GM18909 (cell line): ENCODE results near the gene GRK5.
"Not testable (repeated sequence)": the region's sequence is repeated elsewhere in the genome, so short reads cannot be mapped to it uniquely, and the experiment has no call there.

Source experiments
- ATAC-seq: cut with Tn5 transposase; IDR thresholded peaks from one replicate; pipeline ENCODE4 v1.9.1; 2021; ENCODE audit warnings: mild to moderate bottlenecking; ENCODE audit not compliant: unreplicated experiment, poor library complexity

GRK5 gene

DNA sequence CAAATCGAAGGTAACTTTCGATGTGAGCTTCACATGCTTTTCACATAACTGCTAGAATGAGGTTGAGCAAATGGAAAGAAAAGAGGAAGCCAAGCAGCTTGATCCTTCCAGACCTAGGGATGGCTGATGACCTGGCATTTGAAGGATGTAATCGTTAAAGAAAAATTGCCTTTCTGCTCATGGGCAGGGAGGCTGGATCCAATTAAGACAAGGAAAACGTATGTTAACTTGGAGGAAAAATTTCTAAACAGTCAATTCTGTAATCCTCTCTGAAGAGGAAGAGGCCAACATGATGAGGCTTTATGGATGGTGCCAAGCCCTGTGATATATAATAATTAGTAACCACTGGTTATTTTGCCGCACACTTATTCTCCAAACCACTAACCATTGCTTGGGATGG, 12.5 kb downstream of the GRK5 start:
- ATAC-seq = no peak

DNA sequence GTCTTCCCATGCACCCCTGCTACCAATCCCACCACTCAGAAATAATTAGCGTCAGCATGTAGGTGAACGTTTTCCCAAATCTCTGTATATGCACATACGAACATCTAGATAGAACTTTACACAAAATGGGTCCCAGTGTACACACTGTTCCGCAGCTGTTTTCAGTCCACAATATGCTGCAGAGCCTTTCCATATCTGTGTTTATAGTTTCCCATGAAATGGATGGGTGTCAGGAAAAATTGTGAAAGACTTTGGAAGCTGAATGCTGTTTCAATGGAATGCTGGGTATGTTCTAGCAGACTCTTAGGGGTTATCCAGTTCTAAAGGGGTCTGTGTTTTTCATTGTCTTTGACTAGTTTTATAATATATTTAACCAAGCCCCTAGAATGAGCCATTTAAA, 13.8 kb downstream of the GRK5 start:
- no peak for ATAC-seq

DNA sequence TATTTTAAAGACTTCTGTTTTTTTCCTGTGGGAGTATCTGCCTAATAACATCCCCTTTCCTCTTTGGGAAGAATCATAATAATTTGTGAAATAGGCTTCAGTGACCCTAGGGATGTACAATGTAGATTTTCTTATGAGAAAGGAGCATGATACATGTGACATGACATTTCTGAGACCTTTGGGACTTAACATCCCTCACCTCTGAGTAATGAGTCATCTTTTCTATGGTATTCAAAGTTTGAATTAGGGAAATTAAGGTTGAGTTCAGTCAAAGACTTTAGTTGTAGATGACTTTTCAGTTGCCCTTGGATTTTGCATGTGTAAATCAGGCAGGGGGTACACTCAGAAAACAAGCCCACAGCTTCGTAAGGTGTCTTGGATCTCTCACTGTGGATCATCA, 14.3 kb downstream of the GRK5 start:
- ATAC-seq = no peak

DNA sequence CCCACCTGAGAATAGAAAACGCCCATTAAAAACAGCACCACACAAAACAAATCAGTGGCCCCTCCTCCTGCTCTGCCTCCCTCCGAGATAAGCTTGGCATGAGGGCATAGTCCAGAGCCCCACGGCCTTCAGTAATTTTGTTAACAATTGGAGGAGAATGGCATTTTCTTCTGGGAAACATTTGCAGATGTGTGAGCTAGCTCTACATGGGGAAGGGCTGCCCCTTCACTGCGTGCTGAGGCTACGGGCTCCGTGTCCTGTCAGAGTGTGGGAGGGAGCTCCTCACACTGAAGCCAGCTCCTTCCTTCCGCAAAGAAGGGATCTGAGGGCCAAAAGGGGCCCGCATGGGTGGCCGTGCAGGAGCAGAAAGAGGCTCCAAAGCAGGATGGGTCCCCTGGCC, 15.2 kb downstream of the GRK5 start:
- ATAC-seq = no peak

DNA sequence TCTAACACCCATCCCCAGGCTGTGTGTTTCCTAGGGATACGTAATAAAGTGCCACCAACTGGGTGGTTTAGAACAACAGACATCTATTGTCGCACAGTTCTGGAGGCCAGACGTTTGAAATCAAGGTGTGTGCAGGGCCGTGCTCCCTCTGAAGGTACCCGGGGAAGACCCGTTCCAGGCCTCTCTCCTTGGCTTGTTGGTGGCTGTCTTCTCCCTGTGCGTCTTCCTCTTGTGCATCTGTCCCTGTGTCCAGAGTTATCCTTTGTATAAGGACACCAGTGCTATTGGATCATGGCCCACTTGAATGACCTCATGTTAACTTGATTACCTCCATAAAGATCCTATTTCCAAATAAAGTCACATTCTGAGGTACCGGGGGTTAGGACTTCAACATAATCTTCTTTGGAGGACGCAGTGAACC, 15.6 kb downstream of the GRK5 start:
- no peak for ATAC-seq

DNA sequence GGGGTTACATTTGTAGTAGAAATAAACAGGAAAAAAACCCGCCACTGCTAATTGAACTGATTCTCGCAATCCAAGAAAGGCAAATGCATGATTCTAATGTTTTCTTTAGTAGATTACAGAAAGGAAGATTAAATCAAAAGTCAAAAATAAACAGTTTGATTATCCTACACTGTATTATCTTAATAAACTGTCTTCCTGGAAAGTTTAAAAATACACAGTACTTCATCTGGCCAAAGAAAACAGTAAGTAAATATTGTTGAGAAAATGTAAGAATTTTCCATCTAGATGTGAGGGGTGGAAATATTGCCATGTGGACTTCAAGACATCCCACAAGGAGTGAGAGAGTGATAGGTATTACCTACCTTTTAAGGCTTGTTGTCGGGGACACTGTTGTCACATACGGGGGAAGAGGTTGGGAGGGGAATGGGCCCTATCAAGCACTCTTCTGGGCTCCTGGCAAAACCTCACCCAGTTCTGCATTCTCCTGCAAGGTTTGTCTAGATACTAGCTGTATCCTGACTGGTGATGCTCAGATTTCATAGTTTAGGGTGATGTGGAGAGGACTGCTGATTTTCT, 17.8 kb downstream of the GRK5 start:
- no peak for ATAC-seq

DNA sequence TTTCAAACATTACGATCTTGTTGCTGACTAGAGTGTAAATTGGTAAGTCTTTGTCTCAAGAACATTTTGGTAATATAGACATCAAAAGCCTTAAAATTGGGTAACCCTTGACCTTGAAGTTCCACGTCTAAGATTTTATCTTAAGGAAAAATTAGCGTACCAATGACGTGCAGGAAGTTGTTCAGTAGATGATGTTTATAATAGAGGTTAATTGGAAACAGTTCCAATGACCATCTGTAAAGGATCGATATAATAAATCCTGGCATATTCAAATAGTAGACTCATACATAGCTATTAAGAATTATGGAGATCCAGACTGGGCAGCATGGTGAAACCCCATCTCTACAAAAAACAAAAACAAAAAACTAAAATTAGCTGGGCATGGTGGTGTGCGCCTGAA, 20.5 kb downstream of the GRK5 start:
- no peak for ATAC-seq

DNA sequence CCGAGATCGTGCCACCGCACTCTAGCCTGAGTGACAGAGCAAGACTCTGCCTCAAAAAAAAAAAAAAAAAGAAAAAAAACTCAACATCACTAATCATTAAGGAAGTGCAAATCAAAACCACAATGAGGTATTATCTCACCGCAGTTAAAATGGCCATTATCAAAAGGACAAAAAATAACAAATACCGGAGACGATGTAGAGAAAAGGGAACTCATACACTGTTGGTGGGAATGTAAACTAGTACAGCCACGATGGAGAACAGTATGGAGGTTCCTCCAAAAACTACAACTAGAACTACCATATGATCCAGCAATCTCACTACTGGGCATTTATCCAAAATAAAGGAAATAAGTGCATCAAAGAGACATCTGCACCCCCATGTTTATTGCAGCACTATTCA, 24.3 kb downstream of the GRK5 start:
- ATAC-seq = no peak

DNA sequence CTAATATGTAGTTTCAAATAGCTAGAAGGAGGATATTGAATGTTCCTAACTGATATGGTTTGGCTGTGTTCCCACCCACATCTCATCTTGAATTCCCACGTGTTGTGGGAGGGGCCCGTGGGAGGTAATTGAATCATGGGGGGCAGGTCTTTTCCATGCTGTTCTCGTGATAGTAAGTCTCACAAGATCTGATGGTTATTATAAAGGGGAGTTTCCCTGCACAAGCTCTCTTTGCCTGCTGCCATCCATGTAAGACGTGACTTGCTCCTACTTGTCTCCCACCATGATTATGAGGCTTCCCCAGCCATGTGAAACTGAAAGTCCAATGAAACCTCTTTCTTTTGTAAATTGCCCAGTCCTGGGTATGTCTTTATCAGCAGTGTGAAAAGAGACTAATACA, 25.1 kb downstream of the GRK5 start:
- ATAC-seq = not testable (repeated sequence)

DNA sequence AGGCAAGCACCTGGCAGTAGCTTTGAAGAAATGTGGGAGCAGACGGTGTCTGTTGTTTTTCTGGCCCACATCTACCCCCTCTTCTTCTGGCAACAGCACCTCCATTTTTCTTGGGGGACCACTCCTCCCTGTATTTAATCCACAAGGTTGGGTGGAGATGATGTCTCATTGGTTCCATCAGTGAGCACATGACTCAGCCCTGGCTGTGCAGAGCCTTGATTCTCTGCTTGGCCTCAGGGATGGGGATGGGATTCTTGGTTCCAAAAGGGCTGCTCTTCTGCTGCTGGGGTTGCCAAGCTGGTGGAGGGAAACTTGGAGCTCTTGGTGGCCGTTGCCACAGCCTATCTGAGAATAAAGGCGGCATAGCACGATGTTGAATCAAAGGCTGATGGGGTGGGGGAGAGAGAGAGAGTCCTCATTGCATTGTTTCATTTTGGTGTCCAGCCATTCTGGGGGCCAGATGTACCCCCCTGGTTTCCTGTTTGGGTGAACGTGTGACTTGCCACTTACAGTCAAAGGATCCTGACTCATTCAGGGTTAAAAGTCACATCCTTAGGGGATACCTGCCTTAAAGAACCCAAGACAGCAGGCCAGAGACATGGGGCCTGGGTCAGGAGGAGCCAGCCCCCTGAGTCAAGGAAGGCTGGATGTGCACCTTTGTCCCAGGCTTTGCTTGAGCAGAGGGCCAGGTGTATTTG, 25.9 kb downstream of the GRK5 start:
- no peak for ATAC-seq

DNA sequence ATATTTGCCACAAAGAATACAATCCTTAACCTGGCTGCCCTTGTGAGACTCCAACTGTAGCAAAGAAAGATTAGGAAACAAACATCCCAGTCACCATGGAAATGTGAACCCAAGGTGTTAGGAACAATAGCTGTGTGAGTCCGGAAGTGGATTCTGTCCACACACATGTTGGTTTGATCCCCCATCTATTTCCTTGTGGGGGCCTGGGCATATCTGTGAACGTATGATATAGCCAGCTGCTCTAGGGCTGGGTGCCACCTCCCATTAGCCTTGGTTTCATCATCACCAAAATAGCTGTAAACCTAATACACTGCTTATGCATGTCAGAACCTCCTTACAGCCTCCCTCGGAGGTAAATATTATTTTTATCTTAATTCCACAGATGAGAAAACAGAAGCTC, 26.4 kb downstream of the GRK5 start:
- no peak for ATAC-seq

DNA sequence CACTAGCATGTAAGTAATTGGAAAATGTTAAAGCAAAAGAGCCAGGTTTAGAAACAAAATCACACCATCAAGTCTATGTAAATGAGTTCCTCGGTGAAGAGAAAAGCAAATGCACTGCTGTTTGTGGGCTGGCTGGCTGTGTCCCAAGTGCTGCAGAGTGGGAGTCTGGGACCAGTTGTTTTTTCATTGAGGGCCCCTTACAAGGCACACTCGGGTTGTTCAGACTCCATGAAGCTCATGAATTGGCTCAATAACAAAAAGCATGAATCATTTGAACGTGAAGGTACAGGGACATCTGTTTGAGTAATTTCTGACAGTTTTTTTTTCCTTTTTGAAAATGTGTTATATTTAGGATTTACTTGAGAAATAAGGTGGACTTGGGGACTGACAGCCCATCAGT, 28.0 kb downstream of the GRK5 start:
- no peak for ATAC-seq

DNA sequence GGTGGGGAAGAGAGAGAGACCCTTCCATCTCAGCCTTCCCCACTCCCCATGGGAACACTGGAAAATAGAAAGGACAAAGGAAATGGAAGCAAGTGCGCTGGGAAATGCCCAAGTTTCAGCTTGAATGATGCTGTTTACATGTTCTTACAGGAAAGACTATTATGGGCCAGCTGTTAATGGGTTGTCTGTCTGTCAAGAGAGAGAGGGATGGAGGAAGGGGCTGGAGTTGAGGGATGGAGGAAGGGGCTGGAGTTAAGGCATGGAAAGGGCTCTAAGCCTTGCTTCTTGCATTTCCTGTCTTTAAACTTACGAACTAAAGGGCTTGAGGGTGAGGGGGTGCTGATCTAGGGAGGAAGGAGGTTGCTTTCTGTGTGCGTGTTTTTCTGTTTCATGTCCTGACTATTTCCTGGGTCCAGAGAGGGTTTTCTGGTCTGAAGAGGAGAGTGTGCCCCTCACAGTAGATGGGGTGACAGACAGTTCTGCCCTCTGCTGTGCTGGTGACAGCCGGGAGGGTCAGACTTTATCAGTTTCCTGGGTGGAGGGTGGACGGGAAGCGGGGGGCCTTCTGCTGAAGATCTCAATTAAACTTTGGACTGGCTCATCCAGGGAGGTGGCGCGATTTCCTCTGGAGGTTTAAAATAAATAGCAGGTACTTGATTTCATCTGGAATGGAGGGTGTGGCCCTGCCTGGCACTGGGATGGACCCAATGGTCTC, 30.5 kb downstream of the GRK5 start:
- no peak for ATAC-seq

DNA sequence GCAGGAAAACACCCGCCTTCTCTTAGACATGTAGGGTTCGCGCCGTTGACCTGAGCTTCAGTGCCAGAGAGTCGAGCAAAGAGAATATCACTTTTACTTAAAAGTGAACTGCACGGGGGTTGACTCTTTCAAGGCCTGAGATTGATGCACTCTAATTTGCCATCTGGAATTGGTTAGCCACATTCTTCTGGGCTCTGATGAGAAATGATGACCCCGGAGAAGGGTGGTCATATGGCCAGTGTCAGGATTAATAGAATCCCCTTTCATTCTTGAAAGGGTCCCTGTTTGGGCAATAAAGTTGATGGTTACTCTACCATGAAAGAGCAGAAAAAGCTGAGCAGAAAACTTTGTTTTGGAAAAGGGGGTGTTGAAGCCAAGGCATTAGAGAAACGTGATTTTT, 31.2 kb downstream of the GRK5 start:
- ATAC-seq = no peak

DNA sequence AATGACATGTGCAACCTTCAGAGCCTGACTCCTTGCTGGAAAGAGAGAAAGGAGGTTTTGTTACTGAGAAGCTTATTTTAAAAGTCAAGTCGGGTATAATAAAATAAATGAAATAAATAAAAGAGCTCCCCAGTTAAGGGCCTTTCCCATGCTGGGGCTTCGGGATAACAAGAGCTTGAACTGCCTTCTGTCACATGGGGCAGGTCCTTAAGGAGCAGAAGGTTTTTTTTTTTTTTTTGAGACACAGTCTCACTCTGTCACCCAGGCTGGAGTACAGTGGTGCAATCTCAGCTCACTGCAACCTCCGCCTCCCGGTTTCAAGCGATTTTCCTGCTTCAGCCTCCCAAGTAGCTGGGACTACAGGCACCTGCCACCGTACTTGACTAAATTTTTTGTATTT, 31.6 kb downstream of the GRK5 start:
- not testable (repeated sequence) for ATAC-seq

DNA sequence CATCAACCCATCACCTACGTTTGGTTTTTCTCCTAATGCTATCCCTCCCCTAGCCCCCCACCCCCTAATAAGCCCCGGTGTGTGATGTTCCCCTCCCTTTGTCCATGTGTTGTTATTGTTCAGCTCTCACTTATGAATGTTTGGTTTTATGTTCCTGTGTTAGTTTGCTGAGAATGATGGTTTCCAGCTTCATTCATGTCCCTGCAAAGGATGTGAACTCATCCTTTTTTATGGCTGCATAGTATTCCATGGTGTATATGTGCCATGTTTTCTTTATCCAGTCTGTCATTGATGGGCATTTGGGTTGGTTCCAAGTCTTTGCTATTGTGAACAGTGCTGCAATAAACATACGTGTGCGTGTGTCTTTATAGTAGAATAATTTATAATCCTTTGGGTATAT, 32.3 kb downstream of the GRK5 start:
- not testable (repeated sequence) for ATAC-seq

DNA sequence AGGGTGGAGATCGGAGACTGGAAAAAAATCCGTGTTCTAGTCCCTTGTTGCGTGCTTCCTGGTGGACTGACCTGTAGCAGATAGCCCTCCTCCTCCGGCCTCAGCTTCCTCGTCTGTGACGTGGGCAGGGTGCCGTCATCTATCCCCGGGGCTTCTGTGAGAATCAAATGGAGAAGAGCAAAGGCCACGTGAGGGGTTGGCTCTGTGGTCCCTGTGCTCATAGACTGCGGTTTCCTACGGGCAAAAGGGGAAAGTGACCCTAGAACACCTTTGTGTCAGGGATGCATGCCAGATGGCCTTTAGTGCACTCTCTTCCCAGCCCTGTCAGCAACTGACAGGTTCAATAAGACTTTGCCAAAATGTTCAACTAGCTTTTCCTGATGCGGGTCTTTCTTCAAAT, 33.7 kb downstream of the GRK5 start:
- ATAC-seq = no peak

DNA sequence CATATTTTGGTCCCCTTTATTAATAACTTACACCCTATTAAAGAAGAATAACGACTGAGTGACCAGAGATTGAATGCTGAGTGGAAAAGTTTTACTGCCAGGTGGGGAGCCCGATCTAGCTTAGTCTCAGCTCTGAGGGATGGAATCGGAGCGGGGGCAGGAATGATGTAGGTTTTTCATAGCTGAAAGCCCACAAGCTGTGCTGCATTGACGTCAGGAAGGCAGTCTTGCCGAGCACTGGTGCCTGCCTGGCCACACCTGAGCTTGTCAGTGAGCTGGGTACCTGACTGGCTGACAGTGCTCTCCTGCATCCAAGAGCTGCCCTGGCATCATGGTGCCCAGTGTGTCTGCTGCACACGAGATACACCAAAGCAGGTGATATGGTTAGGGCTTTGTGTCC, 34.8 kb downstream of the GRK5 start:
- ATAC-seq = no peak

DNA sequence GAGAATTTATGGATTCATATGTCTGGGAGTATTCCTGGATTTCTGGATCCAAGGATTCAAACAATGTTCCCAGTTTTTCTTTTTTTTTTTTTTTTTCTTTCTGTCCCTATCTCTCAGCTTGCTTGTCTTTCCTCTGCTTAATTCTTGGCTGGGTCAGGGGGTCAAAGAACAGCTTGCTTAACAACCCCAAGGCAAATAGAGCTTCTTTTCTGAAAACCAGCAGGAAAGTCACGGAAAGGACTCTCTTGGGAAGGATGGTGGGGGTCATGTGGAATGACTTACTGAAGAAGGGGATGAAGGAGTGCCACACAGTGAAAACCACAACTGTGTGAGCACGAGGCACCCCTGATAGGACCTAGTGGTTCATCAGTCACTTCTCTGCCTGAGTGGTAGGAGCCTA, 36.1 kb downstream of the GRK5 start:
- ATAC-seq = no peak

DNA sequence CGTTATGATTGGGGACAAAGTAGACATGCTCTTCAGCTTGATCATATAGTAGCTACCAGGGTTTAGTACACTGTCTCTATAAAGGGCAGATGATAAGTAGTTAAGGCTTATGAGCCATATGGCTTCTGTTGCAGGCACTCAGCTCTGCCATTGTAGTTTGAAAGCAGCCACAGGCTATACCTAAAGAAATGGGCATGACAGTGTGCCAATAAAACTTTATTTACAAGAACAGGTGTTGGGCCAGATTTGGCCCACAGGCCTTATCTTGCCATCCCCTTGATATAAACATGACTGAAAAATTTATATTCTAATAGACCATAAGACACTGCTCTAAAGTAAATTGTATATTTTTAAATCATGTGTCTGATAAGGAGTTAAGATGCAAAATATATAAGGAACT, 36.6 kb downstream of the GRK5 start:
- no peak for ATAC-seq

DNA sequence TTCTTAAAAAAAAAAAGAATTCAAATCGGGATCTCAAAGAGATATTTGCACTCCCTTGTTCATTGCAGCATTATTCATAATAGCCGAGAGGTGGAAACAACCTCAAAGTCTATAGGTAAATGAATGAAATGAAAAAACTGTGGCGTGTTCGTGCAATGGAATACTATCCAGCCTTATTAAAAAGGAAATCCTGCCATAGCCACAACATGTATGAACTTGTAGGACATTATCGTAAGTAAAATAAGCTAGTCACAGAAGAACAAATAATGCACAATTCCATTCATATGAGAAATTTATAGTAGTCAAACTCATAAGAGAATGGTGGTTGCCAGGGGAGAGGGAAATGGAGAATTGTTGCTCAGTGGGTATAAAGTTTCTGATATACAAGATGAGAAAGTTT, 37.9 kb downstream of the GRK5 start:
- no peak for ATAC-seq
